Measurements from ENCODE around the gene XIRP1. TPM values are rescaled to one million over a fixed set of nuclear protein-coding genes. Genes with fewer than 3 reads are reported as not detected.

The XIRP1 gene
- total and polyA plus RNA-seq, 3 donors from 2014 or later: 0.24 to 2.8 (median 0.37) TPM

- H3K9me3 ChIP-seq: no peaks in the 10 kb centered on the region
- intact Hi-C loops (cut with DNase I; ENCODE audit: low total_unique reads): no loop called here
- no peak overlapping the region for H3K27ac ChIP-seq
- H3K36me3 ChIP-seq (ENCODE audit: low read depth, missing control alignments): no peaks in the 10 kb centered on the region
- TF ChIP-seq, protein P1, sequence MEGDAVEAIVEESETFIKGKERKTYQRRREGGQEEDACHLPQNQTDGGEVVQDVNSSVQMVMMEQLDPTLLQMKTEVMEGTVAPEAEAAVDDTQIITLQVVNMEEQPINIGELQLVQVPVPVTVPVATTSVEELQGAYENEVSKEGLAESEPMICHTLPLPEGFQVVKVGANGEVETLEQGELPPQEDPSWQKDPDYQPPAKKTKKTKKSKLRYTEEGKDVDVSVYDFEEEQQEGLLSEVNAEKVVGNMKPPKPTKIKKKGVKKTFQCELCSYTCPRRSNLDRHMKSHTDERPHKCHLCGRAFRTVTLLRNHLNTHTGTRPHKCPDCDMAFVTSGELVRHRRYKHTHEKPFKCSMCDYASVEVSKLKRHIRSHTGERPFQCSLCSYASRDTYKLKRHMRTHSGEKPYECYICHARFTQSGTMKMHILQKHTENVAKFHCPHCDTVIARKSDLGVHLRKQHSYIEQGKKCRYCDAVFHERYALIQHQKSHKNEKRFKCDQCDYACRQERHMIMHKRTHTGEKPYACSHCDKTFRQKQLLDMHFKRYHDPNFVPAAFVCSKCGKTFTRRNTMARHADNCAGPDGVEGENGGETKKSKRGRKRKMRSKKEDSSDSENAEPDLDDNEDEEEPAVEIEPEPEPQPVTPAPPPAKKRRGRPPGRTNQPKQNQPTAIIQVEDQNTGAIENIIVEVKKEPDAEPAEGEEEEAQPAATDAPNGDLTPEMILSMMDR (IDR thresholded peaks at IDR 0.05): no peak
- no peak for TF ChIP-seq POLR2A (IDR thresholded peaks at IDR 0.05)
- DNase-seq: no peak
- H3K4me3 ChIP-seq: no peak overlapping the region
- H3K4me1 ChIP-seq: peaks cover 12% of the 10 kb centered on the region
- no peaks in the 10 kb centered on the region for H3K27me3 ChIP-seq
- 60 to 73% methylated on average over 5 of the region's 5 CpGs for WGBS, 2 donors
Measured at GRCh38 chr3:39158148-39158715, 34.2 kb downstream of the XIRP1 start.

DNA sequence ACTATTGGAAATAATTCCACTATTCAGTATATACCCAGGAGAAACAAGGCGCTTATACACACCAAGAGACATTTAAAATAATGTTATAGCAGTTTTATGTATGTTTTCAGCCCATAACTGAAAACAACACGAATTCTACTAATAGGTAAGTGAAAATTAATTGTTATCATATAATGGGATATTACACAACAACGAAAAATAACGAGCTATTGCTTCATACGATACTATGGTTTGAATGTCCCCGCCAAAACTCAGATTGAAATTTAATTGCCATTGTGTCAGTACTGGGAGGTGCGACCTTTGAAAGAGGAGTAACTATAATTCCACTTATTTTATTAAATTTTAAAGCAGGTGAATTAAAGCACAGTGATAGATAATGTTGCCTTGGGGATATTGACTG lies 35.0 kb downstream of the XIRP1 start:
- no peaks in the 10 kb centered on the region for H3K9me3 ChIP-seq
- H3K27me3 ChIP-seq: no peaks in the 10 kb centered on the region
- intact Hi-C loops (cut with DNase I; ENCODE audit: low total_unique reads): no loop called here
- TF ChIP-seq, protein P1 (IDR thresholded peaks at IDR 0.05): no peak
- TF ChIP-seq POLR2A (IDR thresholded peaks at IDR 0.05): no peak
- no peak overlapping the region for H3K27ac ChIP-seq
- DNase-seq: no peak
- no peaks in the 10 kb centered on the region for H3K36me3 ChIP-seq (ENCODE audit: low read depth, missing control alignments)
- H3K4me3 ChIP-seq: no peak overlapping the region
- H3K4me1 ChIP-seq: peaks cover 17% of the 10 kb centered on the region
- WGBS, 2 donors: 90 to 91% methylated on average over 7 of the region's 7 CpGs

GRCh38 chr3:39156421-39156820 lies 36.0 kb downstream of the XIRP1 start:
- DNase-seq: no peak
- Histone ChIP-seq H3K4me1 (peaks cover 26% of the 10 kb centered on the region), H3K27me3 (no peaks in the 10 kb centered on the region), H3K27ac (no peak overlapping the region), H3K4me3 (no peak overlapping the region), H3K36me3 (ENCODE audit: low read depth, missing control alignments) (no peaks in the 10 kb centered on the region), H3K9me3 (no peaks in the 10 kb centered on the region)
- intact Hi-C loops (cut with DNase I; ENCODE audit: low total_unique reads): no loop called here
- TF ChIP-seq POLR2A (IDR thresholded peaks at IDR 0.05): no peak
- TF ChIP-seq, protein P1 (IDR thresholded peaks at IDR 0.05): no peak
- 61 to 64% methylated on average over 4 of the region's 4 CpGs for WGBS, 2 donors

DNA sequence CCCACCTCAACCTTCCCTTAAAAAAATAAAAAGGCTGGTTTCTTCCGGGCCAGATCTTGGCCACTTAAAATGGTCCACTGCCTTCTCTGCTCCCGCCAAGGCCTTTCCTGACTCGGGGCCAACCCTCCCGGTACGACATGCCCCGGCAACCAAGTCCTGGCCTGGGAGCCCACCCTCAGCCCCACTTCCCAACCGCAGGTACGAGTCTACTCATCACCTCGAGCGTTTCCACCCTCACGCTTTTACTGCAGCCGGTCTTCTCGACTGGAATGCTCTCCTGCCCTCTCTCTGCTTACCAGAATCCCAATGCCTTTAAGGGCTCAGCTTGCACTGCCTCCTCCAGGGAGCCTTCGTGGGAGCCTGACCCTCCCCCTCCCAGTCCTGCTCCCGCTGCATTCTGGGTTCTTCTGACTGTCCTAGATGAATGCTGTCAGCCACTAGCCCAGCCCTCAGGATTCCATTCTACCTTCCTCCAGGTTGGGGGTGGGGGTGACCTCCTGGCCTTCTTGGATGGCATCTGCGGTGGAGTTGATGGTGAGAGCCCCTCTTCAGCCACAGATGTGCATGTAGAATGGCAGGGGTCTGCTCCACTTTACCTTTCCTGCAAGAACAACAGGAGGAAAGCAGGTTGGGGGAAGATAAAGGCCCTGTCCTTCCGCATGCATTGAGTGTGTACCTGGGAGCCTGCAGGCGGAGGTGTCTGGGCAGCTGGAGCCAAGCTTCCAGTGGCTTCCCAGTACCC lies 37.9 kb downstream of the XIRP1 start:
- DNase-seq: peak; percentile 48
- intact Hi-C loops (cut with DNase I; ENCODE audit: low total_unique reads): no loop called here
- H3K4me1 ChIP-seq: peaks cover 46% of the 10 kb centered on the region
- H3K36me3 ChIP-seq (ENCODE audit: low read depth, missing control alignments): no peaks in the 10 kb centered on the region
- H3K27me3 ChIP-seq: no peaks in the 10 kb centered on the region
- peak overlapping the region; percentile 93 to 96 for H3K4me3 ChIP-seq
- 34 to 37% methylated on average over 18 of the region's 18 CpGs for WGBS, 2 donors
- peak overlapping the region; percentile 82 to 99 for H3K27ac ChIP-seq
- H3K9me3 ChIP-seq: no peaks in the 10 kb centered on the region
- TF ChIP-seq, protein P1 (IDR thresholded peaks at IDR 0.05): no peak
- TF ChIP-seq POLR2A (IDR thresholded peaks at IDR 0.05): no peak

GRCh38 chr3:39153977-39154279 lies 38.5 kb downstream of the XIRP1 start:
- Histone ChIP-seq H3K4me3 (peak overlapping the region; percentile 93 to 96), H3K27me3 (no peaks in the 10 kb centered on the region), H3K36me3 (ENCODE audit: low read depth, missing control alignments) (no peaks in the 10 kb centered on the region), H3K9me3 (no peaks in the 10 kb centered on the region), H3K4me1 (peaks cover 48% of the 10 kb centered on the region), H3K27ac (peak overlapping the region; percentile 82 to 99)
- DNase-seq: no peak
- intact Hi-C loops (cut with DNase I; ENCODE audit: low total_unique reads): no loop called here
- WGBS, 2 donors: 17 to 27% methylated on average over 6 to 9 of the region's 9 CpGs
- TF ChIP-seq, protein P1 (IDR thresholded peaks at IDR 0.05): no peak
